Adipocyte (in vitro differentiated cells): ENCODE results near the gene TSPAN2.

Source experiments
- DNase-seq: peaks from one replicate; pipeline ENCODE4 v3.0.0-alpha.2; 2015; ENCODE audit warnings: low read depth
- H3K27me3 ChIP-seq: replicated peaks from 2 replicates; pipeline ENCODE4 v1.7.0; 2013; ENCODE audit warnings: mild to moderate bottlenecking, low read length, moderate library complexity; ENCODE audit not compliant: control insufficient read depth, insufficient read depth
- H3K36me3 ChIP-seq: 2 replicates; pipeline ENCODE4 v1.7.0; 2013; ENCODE audit warnings: low read length, mild to moderate bottlenecking, moderate library complexity; ENCODE audit not compliant: control insufficient read depth, insufficient read depth, severe bottlenecking
- H3K4me1 ChIP-seq: 2 replicates; pipeline ENCODE4 v1.7.0; 2013; ENCODE audit warnings: mild to moderate bottlenecking, low read length, moderate library complexity; ENCODE audit not compliant: control insufficient read depth, insufficient read depth
- H3K4me3 ChIP-seq: 2 replicates; pipeline ENCODE4 v1.7.0; 2013; ENCODE audit warnings: mild to moderate bottlenecking, low read length, moderate library complexity
- H3K9ac ChIP-seq: 2 replicates; pipeline ENCODE4 v1.7.0; 2013; ENCODE audit warnings: mild to moderate bottlenecking, low read length, moderate library complexity
- H3K9me3 ChIP-seq: 2 replicates; pipeline ENCODE4 v1.7.0; 2013; ENCODE audit warnings: mild to moderate bottlenecking, low read length, moderate library complexity; ENCODE audit not compliant: control insufficient read depth

The TSPAN2 gene

GRCh38 chr1:115059316-115059715 lies 30.0 kb downstream of the TSPAN2 start:
- no peaks in the 10 kb centered on the region for H3K9me3 ChIP-seq
- no peak overlapping the region for H3K4me3 ChIP-seq
- H3K27me3 ChIP-seq: no peaks in the 10 kb centered on the region
- no peak overlapping the region for H3K9ac ChIP-seq
- peaks cover 7% of the 10 kb centered on the region for H3K36me3 ChIP-seq
- peaks cover 15% of the 10 kb centered on the region for H3K4me1 ChIP-seq
- no peak for DNase-seq

GRCh38 chr1:115057661-115058254 lies 31.5 kb downstream of the TSPAN2 start:
- DNase-seq: no peak

DNA sequence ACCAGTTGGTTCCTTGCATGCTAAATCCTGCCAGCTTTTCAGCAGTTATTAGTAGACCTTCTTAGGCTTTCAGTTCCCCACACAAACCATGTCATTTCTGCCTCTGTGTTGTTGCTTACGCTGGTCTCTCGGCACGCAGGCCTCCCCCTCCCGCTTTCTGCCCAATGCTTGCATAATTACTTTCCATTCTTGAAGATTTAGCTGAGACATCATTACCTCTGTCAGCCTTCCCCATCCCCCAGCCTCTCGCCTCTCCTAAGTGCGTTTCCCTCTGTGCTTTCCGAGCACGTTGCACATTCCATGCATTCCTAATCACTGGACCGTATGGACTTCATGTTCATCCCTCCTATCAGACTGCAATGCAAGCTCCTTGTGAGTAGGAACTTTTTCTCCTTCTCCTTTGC lies 32.9 kb downstream of the TSPAN2 start:
- no peak overlapping the region for H3K9ac ChIP-seq
- H3K27me3 ChIP-seq: no peaks in the 10 kb centered on the region
- H3K36me3 ChIP-seq: peaks cover 7% of the 10 kb centered on the region
- peak; percentile 76 for DNase-seq
- no peaks in the 10 kb centered on the region for H3K9me3 ChIP-seq
- H3K4me1 ChIP-seq: peaks cover 7% of the 10 kb centered on the region
- H3K4me3 ChIP-seq: no peak overlapping the region

More at GRCh38 chr1:115057661-115058254, 31.5 kb downstream of the TSPAN2 start:
- Histone ChIP-seq H3K4me3 (no peak overlapping the region), H3K4me1 (peaks cover 13% of the 10 kb centered on the region), H3K36me3 (peaks cover 7% of the 10 kb centered on the region), H3K9ac (no peak overlapping the region), H3K9me3 (no peaks in the 10 kb centered on the region), H3K27me3 (no peaks in the 10 kb centered on the region)

DNA sequence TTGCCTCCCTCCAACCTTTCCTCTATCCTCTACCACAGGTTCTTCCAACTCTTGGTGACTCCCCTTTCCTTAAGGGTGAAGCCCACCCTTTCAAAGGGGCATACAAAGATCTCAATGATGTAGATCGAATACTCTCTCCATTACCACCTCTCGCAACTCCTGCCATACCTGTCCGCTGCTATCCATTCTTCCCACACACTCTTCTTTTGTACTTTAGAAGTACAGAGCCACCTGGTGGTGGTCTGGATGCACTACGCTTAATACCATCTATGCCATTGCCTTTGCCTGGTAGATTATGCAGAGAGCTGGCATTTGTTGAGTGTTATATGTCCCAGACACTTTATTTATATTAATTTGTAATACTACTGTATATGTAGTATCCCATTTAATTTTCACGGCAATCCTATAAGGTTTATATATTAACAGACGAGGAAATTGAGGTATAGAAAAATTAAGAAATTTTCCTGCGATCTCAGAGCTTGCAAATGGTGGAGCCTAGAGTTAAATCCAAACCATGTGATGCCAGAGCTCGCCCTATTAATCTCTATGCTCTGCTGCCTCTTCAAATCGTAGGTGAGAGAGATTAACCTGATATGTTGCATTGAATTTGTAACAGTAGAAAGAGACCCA lies 36.7 kb downstream of the TSPAN2 start:
- Histone ChIP-seq H3K4me1 (peaks cover 4% of the 10 kb centered on the region), H3K27me3 (no peaks in the 10 kb centered on the region), H3K9ac (no peak overlapping the region), H3K9me3 (no peaks in the 10 kb centered on the region), H3K4me3 (no peak overlapping the region), H3K36me3 (no peaks in the 10 kb centered on the region)
- DNase-seq: peak; percentile 76

DNA sequence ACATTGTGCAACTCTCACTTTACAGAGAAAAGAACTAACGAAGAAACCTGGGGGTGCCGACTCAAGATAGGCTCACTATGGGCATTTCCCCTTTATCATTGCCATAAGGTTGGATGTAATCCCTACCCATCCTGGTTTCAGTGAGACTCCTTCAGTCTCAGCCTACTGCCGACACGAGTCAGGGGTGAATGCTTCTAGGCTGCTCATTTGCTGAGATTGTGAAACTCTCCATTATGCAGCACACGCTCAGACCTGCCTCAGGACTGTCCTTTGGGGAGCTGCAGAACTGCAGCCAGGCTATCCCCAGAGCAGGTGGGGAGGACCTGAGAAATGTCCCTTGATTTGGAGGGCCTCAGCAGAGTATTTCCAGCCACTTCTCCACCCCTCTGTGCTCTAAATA lies 37.5 kb downstream of the TSPAN2 start:
- H3K4me3 ChIP-seq: no peak overlapping the region
- no peak for DNase-seq
- no peaks in the 10 kb centered on the region for H3K36me3 ChIP-seq
- peaks cover 4% of the 10 kb centered on the region for H3K4me1 ChIP-seq
- no peak overlapping the region for H3K9ac ChIP-seq
- H3K9me3 ChIP-seq: no peaks in the 10 kb centered on the region
- H3K27me3 ChIP-seq: no peaks in the 10 kb centered on the region

DNA sequence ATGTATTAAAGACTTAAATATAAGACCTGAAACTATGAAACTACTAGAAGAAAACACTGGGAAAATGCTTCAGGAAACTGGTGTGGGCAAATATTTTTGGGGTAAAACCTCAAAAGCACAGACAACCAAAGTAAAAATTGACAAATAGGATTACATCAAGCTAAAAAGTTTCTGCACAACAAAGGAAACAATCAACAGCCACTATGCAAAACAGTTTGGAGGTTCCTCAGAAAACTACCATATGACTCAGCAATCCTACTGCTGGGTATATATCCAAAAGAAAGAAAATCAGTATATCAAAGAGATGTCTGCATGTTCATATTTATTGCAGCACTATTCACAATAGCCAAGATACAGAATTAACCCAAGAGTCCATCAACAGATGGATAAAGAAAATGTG lies 42.6 kb downstream of the TSPAN2 start:
- no peak for DNase-seq
- Histone ChIP-seq H3K36me3 (no peaks in the 10 kb centered on the region), H3K4me3 (no peak overlapping the region), H3K4me1 (no peaks in the 10 kb centered on the region), H3K9me3 (peaks cover 3% of the 10 kb centered on the region), H3K27me3 (no peaks in the 10 kb centered on the region), H3K9ac (no peak overlapping the region)

DNA sequence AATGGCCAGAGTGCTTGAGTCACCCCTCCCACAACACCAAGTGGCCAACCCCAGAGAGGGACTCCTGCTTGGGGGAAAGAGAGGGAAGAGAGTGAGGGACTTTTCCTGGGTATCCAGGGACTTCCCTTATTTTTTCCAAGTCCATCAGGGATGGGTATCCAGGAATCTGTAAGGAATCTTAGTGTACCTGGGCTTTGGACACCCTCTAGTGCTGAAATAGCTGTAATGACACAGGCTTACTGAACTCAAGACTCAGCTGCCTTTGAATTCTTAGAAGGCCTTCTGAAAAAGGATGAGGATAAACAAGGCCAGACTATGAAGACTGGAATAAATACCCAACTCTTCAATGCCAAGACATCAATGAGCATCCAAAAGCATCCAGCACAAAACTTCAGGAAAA lies 47.6 kb downstream of the TSPAN2 start:
- Histone ChIP-seq H3K36me3 (no peaks in the 10 kb centered on the region), H3K4me1 (no peaks in the 10 kb centered on the region), H3K9me3 (peaks cover 3% of the 10 kb centered on the region), H3K4me3 (no peak overlapping the region), H3K9ac (no peak overlapping the region), H3K27me3 (no peaks in the 10 kb centered on the region)
- no peak for DNase-seq

DNA sequence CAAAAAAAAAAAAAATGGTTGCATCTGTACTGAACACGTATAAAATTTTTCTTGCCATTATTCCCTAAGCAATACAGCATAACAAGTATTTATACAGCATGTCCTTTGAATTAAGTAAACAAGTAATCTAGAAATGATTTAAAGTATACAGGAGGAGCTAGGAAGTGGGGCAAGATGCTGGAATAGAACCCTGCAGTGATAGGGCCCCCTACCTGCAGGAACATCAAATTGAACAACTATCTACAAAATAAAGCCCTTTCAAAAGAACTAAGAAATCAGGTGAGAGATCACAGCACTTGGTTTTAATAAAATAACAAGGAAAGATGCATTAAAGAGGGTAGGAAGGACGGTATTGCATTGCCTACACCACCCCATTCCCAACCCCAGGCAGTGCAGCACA lies 48.8 kb downstream of the TSPAN2 start:
- Histone ChIP-seq H3K4me3 (no peak overlapping the region), H3K27me3 (no peaks in the 10 kb centered on the region), H3K9me3 (no peaks in the 10 kb centered on the region), H3K9ac (no peak overlapping the region), H3K36me3 (no peaks in the 10 kb centered on the region), H3K4me1 (no peaks in the 10 kb centered on the region)
- no peak for DNase-seq

DNA sequence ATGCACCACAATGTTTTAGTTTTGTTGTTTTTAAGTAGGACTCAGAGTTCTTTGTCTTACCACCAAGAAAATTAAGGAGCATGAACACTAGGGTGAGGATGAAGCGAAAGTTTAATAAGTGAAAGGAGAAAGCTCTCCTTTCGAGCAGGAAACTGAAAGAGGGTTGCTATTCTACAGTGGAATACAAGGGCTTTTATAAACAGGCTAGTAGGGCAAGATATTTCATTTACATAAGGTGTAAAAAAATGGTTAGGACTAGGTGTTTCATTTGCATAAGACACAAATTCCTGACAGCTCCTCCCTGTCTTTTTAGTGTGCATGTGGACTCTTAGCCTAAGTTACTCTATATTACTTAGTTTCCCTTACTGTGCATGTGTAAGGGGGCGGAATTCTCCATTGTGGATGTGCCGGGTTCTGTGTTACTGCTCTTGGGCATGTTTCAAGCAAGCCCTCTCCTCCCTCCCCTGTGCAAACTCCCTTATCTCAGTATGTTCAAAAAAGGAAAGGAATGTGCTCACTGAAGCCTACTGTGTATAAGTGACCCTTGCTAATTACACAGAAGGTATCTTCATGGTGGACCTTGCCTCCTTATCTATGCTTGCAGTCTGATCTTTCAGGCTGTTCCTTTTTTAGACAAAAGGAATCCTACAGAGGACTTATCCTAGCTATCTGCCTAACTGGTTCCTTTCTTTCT lies 52.3 kb downstream of the TSPAN2 start:
- no peak for DNase-seq
- H3K9me3 ChIP-seq: no peaks in the 10 kb centered on the region
- H3K27me3 ChIP-seq: no peaks in the 10 kb centered on the region
- H3K4me1 ChIP-seq: no peaks in the 10 kb centered on the region
- no peak overlapping the region for H3K9ac ChIP-seq
- H3K4me3 ChIP-seq: no peak overlapping the region
- H3K36me3 ChIP-seq: no peaks in the 10 kb centered on the region

DNA sequence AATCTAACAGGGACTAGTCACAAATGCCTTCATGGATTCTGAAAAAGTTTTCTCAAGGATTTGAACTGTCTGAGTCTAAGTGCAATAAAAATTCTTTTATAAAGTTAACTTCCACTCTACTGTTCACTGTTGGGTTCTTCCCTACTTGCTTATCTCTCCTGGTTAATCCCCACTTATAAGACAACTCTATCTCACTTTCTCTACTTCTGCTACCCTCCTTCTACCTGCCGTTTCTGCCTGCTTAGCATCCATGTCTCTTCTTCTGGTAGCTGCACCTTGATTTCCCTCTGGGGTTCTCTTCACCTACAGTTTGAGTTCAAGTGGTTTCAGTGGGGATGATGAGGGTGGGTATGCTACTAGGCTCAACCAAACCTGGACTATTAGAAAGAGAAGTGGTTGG lies 53.7 kb downstream of the TSPAN2 start:
- Histone ChIP-seq H3K36me3 (no peaks in the 10 kb centered on the region), H3K4me3 (no peak overlapping the region), H3K27me3 (no peaks in the 10 kb centered on the region), H3K4me1 (no peaks in the 10 kb centered on the region), H3K9me3 (no peaks in the 10 kb centered on the region), H3K9ac (no peak overlapping the region)
- no peak for DNase-seq

GRCh38 chr1:115031595-115031994 lies 57.7 kb downstream of the TSPAN2 start:
- peak; percentile 68 for DNase-seq
- no peak overlapping the region for H3K9ac ChIP-seq
- H3K4me3 ChIP-seq: no peak overlapping the region
- H3K27me3 ChIP-seq: no peaks in the 10 kb centered on the region
- no peaks in the 10 kb centered on the region for H3K36me3 ChIP-seq
- peaks cover 17% of the 10 kb centered on the region for H3K4me1 ChIP-seq
- no peaks in the 10 kb centered on the region for H3K9me3 ChIP-seq
